GM12878 (cell line): ENCODE measurements around the gene NKAIN2. TPM values are rescaled to one million over a fixed set of nuclear protein-coding genes. Genes with fewer than 3 reads are reported as not detected.

Experiments used
- ATAC-seq: fragments of 200-7000 bp; cut with Tn5 transposase; 3 replicates; pipeline ENCODE4 v1.9.1; 2020; ENCODE audit warnings: mild to moderate bottlenecking, moderate library complexity
- BruUV-seq: library from RNA; stranded (reverse); fragments of 400-500 nt; replicated peaks from 2 replicates; lab custom pipeline; 2021; lab: Mats Ljungman, UMichigan
- CTCF ChIA-PET: fragments of 300-600 bp; sonication (Branson Sonifier 250); formaldehyde crosslinking; extraction: SDS; loops from one replicate; lab custom pipeline; 2021; ENCODE audit warnings: inconsistent platforms; lab: Yijun Ruan, JAX
- POLR2A ChIA-PET: fragments of 350-600 bp; formaldehyde crosslinking; extraction: SDS; loops from one replicate; lab custom pipeline; 2021; ENCODE audit warnings: inconsistent platforms; lab: Charles Lee
- RAD21 ChIA-PET: fragments of 300-600 bp; sonication (Branson Sonifier 250); formaldehyde crosslinking; loops from one replicate; lab custom pipeline; 2023; ENCODE audit warnings: antibody characterized with exemption; ENCODE audit not compliant: unreplicated experiment; lab: Charles Lee
- SMC1A ChIA-PET: fragments of 300-600 bp; sonication (Branson Sonifier 250); formaldehyde crosslinking; loops from one replicate; lab custom pipeline; 2023; ENCODE audit not compliant: unreplicated experiment, uncharacterized antibody; lab: Charles Lee
- DNase-seq: peaks from one replicate; pipeline ENCODE4 v3.0.0-alpha.2; 2011; ENCODE audit warnings: low read depth, low spot score
- FAIRE-seq: peaks from 3 replicates; lab custom pipeline; 2011; peaks lifted over from hg19 to GRCh38; lab: Jason Lieb, UNC
- H2AFZ ChIP-seq: 2 replicates; pipeline ENCODE4 v1.6.0; 2011; ENCODE audit warnings: low read depth, low read length, control low read depth; ENCODE audit not compliant: control insufficient read depth
- H3K27ac ChIP-seq: 2 replicates; pipeline ENCODE4 v1.5.1; 2011; ENCODE audit warnings: control low read depth; ENCODE audit not compliant: control insufficient read depth, insufficient read depth
- H3K27me3 ChIP-seq, 2 experiments: replicated peaks in 1 of 2; 2 replicates each; pipeline versions ENCODE4 v1.6.0 to v1.6.1; 2011; ENCODE audit warnings: low read length in 1 of 2; ENCODE audit not compliant: control insufficient read depth in 2 of 2, insufficient read depth in 2 of 2
- H3K36me3 ChIP-seq, 2 experiments: 2 replicates each; pipeline ENCODE4 v1.5.1; 2011; ENCODE audit warnings: low read length in 1 of 2; ENCODE audit not compliant: control insufficient read depth in 2 of 2, insufficient read depth in 2 of 2
- H3K4me1 ChIP-seq: 2 replicates; pipeline ENCODE4 v1.6.1; 2011; ENCODE audit warnings: mild to moderate bottlenecking, low read length, moderate library complexity, mixed read lengths; ENCODE audit not compliant: control insufficient read depth, insufficient read depth
- H3K4me2 ChIP-seq: 2 replicates; pipeline ENCODE4 v1.6.0; 2011; ENCODE audit warnings: control low read depth; ENCODE audit not compliant: control insufficient read depth, insufficient read depth
- H3K4me3 ChIP-seq: fragments of 200-600 bp; sonication (generic); 2 replicates; pipeline ENCODE4 v1.5.1; 2016
- H3K79me2 ChIP-seq: 2 replicates; pipeline ENCODE4 v1.6.0; 2011; ENCODE audit warnings: low read length; ENCODE audit not compliant: control insufficient read depth, insufficient read depth
- H3K9ac ChIP-seq: 2 replicates; pipeline ENCODE4 v1.8.0; 2011; ENCODE audit warnings: low read length, control low read depth, mixed read lengths; ENCODE audit not compliant: control insufficient read depth, insufficient read depth
- H3K9me3 ChIP-seq: replicated peaks from 3 replicates; pipeline ENCODE4 v1.5.1; 2011; ENCODE audit warnings: mild to moderate bottlenecking, low read length; ENCODE audit not compliant: control insufficient read depth, insufficient read depth
- H4K20me1 ChIP-seq: 2 replicates; pipeline ENCODE4 v1.6.0; 2011; ENCODE audit not compliant: control insufficient read depth, insufficient read depth
- ASH2L ChIP-seq: fragments of 300-600, 200-600 bp; sonication (generic); IDR thresholded peaks from 2 replicates; pipeline ENCODE4 v1.6.1; 2017; ENCODE audit warnings: low read depth, mild to moderate bottlenecking, borderline replicate concordance
- KDM1A ChIP-seq: fragments of 200-600 bp; sonication (generic); IDR thresholded peaks from 2 replicates; pipeline ENCODE4 v1.6.1; 2016; ENCODE audit warnings: borderline replicate concordance
- KLF5 ChIP-seq: fragments of 450-650 bp; IDR thresholded peaks from 2 replicates; pipeline ENCODE4 v1.6.1; 2014; ENCODE audit warnings: mild to moderate bottlenecking; ENCODE audit not compliant: partially characterized antibody
- MEF2B ChIP-seq: fragments of 450-650 bp; IDR thresholded peaks from 2 replicates; pipeline ENCODE4 v1.6.1; 2018; ENCODE audit warnings: mild to moderate bottlenecking, moderate library complexity; ENCODE audit not compliant: partially characterized antibody, poor library complexity, severe bottlenecking
- MYB ChIP-seq: fragments of 150-350 bp; IDR thresholded peaks from 2 replicates; pipeline ENCODE4 v1.6.1; 2014; ENCODE audit warnings: mild to moderate bottlenecking, low read depth, low read length, borderline replicate concordance
- RAD21 ChIP-seq: IDR thresholded peaks from 2 replicates; pipeline ENCODE4 v1.6.1; 2011; ENCODE audit warnings: mild to moderate bottlenecking, low read depth, low read length, moderate library complexity; ENCODE audit not compliant: insufficient read depth
- RB1 ChIP-seq: fragments of 450-650 bp; formaldehyde crosslinking; IDR thresholded peaks from 2 replicates; pipeline ENCODE4 v1.6.1; 2017; ENCODE audit warnings: mild to moderate bottlenecking, borderline replicate concordance
- TCF3 ChIP-seq: IDR thresholded peaks from 2 replicates; pipeline ENCODE4 v1.6.1; 2012; ENCODE audit warnings: low read depth, mild to moderate bottlenecking, low read length, borderline replicate concordance; ENCODE audit not compliant: insufficient read depth
- ZNF274 ChIP-seq: IDR thresholded peaks from one replicate; pipeline ENCODE4 v1.8.0; 2011; ENCODE audit not compliant: insufficient read length, insufficient read depth
- ZSCAN29 ChIP-seq: fragments of 450-650 bp; IDR thresholded peaks from 2 replicates; pipeline ENCODE4 v1.6.1; 2017; ENCODE audit warnings: mild to moderate bottlenecking, moderate library complexity
- WGBS: methylation state at CpG from one replicate; pipeline ENCODE4 v1.1.6; 2016; ENCODE audit warnings: low lambda C conversion rate; ENCODE audit not compliant: insufficient replicate concordance, insufficient coverage; ENCODE audit errors: missing lambda C conversion rate; 5-methylcytosine and 5-hydroxymethylcytosine counted together
- in situ Hi-C: fragments of 300-500 bp; cut with MboI; formaldehyde crosslinking; loops from 9 replicates; pipeline ENCODE4 v1.14.3; 2018; ENCODE audit warnings: mixed read lengths
- intact Hi-C: fragments of 100-400 bp; cut with micrococcal nuclease; formaldehyde crosslinking; loops from one replicate; pipeline ENCODE4 v1.14.2; 2022; ENCODE audit not compliant: unreplicated experiment
- polyA plus RNA-seq, 11 experiments: library from polyadenylated mRNA; depleted of rRNA in 4 of 11; unstranded in 6 of 11; stranded (reverse) in 5 of 11; fragments of >200 nt; fragmentation: Nextera tagmentation in 4 of 11; fragmentation: Illumina TruSeq in 1 of 11; extraction: Ambion mirVana in 4 of 11; extraction: Trizol in 1 of 11; gene quantifications; 1 replicate in 1 of 11; 2 replicates in 10 of 11; pipeline versions ENCODE4 v1.2.1 to v1.2.3, GENCODE V29; 2011 to 2016; ENCODE audit warnings: inconsistent platforms in 2 of 11, missing spikeins in 2 of 11, low read depth in 1 of 11
- total RNA-seq, 4 experiments: library from RNA; depleted of rRNA in 3 of 4; stranded (reverse); fragments of >200 nt in 3 of 4; fragmentation: Illumina TruSeq in 1 of 4; extraction: Trizol in 1 of 4; gene quantifications; 2 replicates each; pipeline versions ENCODE4 v1.2.1 to v1.2.3, GENCODE V29; 2013 to 2021
- TF ChIP-seq, protein P1 (sequence below): IDR thresholded peaks from 2 replicates; pipeline ENCODE4 v1.6.1; 2011; ENCODE audit warnings: low read depth, low read length, improper control_type of control experiment, borderline replicate concordance
- TF ChIP-seq, protein P2 (sequence below): IDR thresholded peaks from 2 replicates; pipeline ENCODE4 v1.6.1; 2011; ENCODE audit warnings: borderline replicate concordance, low read depth, mild to moderate bottlenecking, moderate library complexity, low read length; ENCODE audit not compliant: insufficient read depth, poor library complexity, severe bottlenecking
- TF ChIP-seq, protein P3 (sequence below): fragments of 450-650 bp; IDR thresholded peaks from 2 replicates; pipeline ENCODE4 v1.6.1; 2018; ENCODE audit warnings: mild to moderate bottlenecking, low read depth, moderate library complexity; ENCODE audit not compliant: partially characterized antibody

NKAIN2 gene
- total and polyA plus RNA-seq, 10 of the 15 experiments (the other 5 are each of a cell fraction or from before 2014, with no cell fraction given), result not detected

GRCh38 chr6:124282541-124282940 is 478.9 kb downstream of the NKAIN2 start:
- Histone ChIP-seq H3K79me2 (no peaks in the 10 kb centered on the region), H3K4me2 (no peak overlapping the region), H3K9me3 (no peaks in the 10 kb centered on the region), H3K27me3 (no peaks in the 10 kb centered on the region), H3K9ac (no peak overlapping the region), H2AFZ (no peak overlapping the region), H3K4me3 (no peak overlapping the region), H3K27ac (no peak overlapping the region), H3K4me1 (no peaks in the 10 kb centered on the region), H3K36me3 (no peaks in the 10 kb centered on the region), H4K20me1 (no peaks in the 10 kb centered on the region)
- BruUV-seq, result no TSS peak
- no peak for DNase-seq
- ChIA-PET RAD21 (no interaction called here), POLR2A (no interaction called here), SMC1A (no interaction called here), CTCF (no interaction called here)
- TF ChIP-seq ASH2L, result no peak
- WGBS, result 50% methylated on average over 2 of the region's 2 CpGs
- ATAC-seq, result no peak
- no peak for FAIRE-seq
- in situ Hi-C loops, result no loop called here
- intact Hi-C loops, result no loop called here

DNA sequence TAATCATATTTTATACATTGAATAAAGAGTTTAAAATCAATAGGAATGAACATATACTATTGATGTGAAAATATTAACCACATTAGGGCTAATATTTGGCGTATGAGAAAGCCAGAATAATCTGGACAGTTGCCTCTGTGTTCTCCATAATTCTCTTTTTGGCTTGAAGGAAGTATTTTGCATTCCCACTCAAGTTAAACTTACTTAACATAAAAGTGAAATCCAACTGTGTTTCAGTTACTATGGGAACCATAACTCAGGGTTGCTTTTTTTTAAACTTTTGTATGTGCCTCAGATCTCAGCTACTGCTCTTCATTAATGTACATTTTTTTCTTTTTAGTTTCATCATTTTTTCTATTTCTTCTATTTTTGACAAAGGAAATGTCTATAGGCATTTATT is 479.8 kb downstream of the NKAIN2 start:
- Histone ChIP-seq H3K27me3 (no peaks in the 10 kb centered on the region), H3K4me3 (no peak overlapping the region), H3K4me1 (no peaks in the 10 kb centered on the region), H2AFZ (no peak overlapping the region), H3K36me3 (no peaks in the 10 kb centered on the region), H3K4me2 (no peak overlapping the region), H3K9me3 (no peaks in the 10 kb centered on the region), H3K79me2 (no peaks in the 10 kb centered on the region), H3K27ac (no peak overlapping the region), H3K9ac (no peak overlapping the region), H4K20me1 (no peaks in the 10 kb centered on the region)
- 0% methylated on average over 1 of the region's 1 CpG for WGBS
- FAIRE-seq (no peak), ATAC-seq (no peak), DNase-seq (no peak)
- intact Hi-C loops (no loop called here), in situ Hi-C loops (no loop called here)
- SMC1A ChIA-PET, result no interaction called here
- CTCF ChIA-PET, result no interaction called here
- RAD21 ChIA-PET, result no interaction called here
- POLR2A ChIA-PET, result no interaction called here
- BruUV-seq, result no TSS peak
- TF ChIP-seq RB1 (no peak), RAD21 (no peak), KDM1A (no peak), MEF2B (no peak), TCF3 (no peak), ZSCAN29 (no peak), ZNF274 (no peak), MYB (no peak), KLF5 (no peak)
- TF ChIP-seq, protein P1, sequence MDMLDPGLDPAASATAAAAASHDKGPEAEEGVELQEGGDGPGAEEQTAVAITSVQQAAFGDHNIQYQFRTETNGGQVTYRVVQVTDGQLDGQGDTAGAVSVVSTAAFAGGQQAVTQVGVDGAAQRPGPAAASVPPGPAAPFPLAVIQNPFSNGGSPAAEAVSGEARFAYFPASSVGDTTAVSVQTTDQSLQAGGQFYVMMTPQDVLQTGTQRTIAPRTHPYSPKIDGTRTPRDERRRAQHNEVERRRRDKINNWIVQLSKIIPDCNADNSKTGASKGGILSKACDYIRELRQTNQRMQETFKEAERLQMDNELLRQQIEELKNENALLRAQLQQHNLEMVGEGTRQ, result no peak
- TF ChIP-seq, protein P2, sequence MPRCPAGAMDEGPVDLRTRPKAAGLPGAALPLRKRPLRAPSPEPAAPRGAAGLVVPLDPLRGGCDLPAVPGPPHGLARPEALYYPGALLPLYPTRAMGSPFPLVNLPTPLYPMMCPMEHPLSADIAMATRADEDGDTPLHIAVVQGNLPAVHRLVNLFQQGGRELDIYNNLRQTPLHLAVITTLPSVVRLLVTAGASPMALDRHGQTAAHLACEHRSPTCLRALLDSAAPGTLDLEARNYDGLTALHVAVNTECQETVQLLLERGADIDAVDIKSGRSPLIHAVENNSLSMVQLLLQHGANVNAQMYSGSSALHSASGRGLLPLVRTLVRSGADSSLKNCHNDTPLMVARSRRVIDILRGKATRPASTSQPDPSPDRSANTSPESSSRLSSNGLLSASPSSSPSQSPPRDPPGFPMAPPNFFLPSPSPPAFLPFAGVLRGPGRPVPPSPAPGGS, result no peak
- TF ChIP-seq, protein P3, sequence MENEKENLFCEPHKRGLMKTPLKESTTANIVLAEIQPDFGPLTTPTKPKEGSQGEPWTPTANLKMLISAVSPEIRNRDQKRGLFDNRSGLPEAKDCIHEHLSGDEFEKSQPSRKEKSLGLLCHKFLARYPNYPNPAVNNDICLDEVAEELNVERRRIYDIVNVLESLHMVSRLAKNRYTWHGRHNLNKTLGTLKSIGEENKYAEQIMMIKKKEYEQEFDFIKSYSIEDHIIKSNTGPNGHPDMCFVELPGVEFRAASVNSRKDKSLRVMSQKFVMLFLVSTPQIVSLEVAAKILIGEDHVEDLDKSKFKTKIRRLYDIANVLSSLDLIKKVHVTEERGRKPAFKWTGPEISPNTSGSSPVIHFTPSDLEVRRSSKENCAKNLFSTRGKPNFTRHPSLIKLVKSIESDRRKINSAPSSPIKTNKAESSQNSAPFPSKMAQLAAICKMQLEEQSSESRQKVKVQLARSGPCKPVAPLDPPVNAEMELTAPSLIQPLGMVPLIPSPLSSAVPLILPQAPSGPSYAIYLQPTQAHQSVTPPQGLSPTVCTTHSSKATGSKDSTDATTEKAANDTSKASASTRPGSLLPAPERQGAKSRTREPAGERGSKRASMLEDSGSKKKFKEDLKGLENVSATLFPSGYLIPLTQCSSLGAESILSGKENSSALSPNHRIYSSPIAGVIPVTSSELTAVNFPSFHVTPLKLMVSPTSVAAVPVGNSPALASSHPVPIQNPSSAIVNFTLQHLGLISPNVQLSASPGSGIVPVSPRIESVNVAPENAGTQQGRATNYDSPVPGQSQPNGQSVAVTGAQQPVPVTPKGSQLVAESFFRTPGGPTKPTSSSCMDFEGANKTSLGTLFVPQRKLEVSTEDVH, result no peak
